AG09309 (cell line): ENCODE results near the gene SEMA5A.

Source experiments
- DNase-seq: peaks from one replicate; pipeline ENCODE4 v3.0.0-alpha.2; 2010; ENCODE audit warnings: low read depth
- H3K4me3 ChIP-seq: 2 replicates; pipeline ENCODE4 v1.5.1; 2011; ENCODE audit warnings: mild to moderate bottlenecking, low read depth, low read length, moderate library complexity; ENCODE audit not compliant: control insufficient read depth
- TF ChIP-seq, protein P1 (sequence below): IDR thresholded peaks from 2 replicates; pipeline ENCODE4 v1.5.1; 2011; ENCODE audit warnings: mild to moderate bottlenecking, low read depth, low read length, inconsistent platforms; ENCODE audit not compliant: insufficient read depth, control insufficient read depth; ENCODE audit errors: missing control alignments

The SEMA5A gene

GRCh38 chr5:9388941-9389674 lies 156.8 kb downstream of the SEMA5A start:
- TF ChIP-seq, protein P1, sequence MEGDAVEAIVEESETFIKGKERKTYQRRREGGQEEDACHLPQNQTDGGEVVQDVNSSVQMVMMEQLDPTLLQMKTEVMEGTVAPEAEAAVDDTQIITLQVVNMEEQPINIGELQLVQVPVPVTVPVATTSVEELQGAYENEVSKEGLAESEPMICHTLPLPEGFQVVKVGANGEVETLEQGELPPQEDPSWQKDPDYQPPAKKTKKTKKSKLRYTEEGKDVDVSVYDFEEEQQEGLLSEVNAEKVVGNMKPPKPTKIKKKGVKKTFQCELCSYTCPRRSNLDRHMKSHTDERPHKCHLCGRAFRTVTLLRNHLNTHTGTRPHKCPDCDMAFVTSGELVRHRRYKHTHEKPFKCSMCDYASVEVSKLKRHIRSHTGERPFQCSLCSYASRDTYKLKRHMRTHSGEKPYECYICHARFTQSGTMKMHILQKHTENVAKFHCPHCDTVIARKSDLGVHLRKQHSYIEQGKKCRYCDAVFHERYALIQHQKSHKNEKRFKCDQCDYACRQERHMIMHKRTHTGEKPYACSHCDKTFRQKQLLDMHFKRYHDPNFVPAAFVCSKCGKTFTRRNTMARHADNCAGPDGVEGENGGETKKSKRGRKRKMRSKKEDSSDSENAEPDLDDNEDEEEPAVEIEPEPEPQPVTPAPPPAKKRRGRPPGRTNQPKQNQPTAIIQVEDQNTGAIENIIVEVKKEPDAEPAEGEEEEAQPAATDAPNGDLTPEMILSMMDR = no peak
- DNase-seq = no peak

DNA sequence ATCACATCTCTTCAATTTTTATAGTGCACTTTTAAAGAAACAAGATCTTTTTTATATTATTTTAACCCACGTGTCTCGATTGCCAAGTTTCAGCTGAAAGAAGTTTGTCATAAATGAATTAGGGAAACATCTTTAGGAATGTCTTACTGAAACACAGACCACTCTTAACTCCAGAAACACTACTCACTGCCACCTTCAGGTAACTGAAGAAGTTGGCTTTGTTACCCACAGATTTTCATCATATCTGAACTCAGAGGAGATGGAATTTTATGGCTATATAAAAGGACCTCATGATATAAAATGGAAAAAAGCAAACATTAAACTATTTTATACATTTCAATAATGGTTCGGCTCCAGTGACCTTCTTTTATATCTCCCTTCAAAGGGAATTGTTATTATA lies 158.0 kb downstream of the SEMA5A start:
- H3K4me3 ChIP-seq = no peak overlapping the region
- TF ChIP-seq, protein P1 = peak; percentile 18
- no peak for DNase-seq

More at GRCh38 chr5:9388941-9389674, 156.8 kb downstream of the SEMA5A start:
- H3K4me3 ChIP-seq = no peak overlapping the region

DNA sequence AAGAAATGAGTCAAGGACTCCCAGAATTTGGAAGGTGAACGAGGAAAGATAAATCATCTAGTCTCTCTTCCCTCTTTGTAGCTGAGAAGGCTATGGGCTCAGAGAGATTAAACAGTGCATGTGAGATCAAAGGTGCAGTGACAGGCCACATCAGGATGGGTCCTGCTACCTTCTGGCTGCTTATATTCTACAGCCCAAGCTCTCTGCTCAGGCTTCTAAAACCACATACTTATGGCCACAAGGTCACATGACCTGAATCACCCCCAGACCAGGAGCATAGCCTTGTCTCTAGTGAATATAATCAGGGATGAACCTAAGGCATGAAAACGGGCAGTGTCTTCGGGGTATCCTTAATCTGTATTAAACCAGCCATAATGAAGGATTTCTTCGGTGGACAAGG lies 158.9 kb downstream of the SEMA5A start:
- no peak for DNase-seq
- TF ChIP-seq, protein P1 = no peak
- H3K4me3 ChIP-seq = no peak overlapping the region

DNA sequence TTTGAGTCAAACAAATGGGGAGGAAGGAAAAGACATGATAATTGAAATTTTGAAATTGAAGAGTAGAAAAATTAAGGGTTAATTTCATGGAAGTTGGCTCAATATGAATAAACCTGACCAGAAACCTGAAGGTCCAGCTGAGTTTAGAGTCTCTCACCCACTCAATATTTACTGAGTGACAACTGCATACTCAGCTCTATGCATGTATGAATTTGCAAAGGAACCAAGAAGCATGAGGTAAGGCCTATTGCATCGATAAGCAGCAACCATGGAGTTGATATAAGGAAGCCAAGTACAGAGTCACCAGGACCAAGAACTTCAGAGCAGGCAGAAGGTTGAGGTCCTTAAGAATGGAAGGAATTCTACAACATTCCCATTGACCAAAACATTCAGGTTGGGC lies 163.4 kb downstream of the SEMA5A start:
- TF ChIP-seq, protein P1 = no peak
- no peak for DNase-seq
- H3K4me3 ChIP-seq = no peak overlapping the region

- no peak for DNase-seq
- TF ChIP-seq, protein P1 = no peak
- no peak overlapping the region for H3K4me3 ChIP-seq
Observed at GRCh38 chr5:9381464-9381863, 164.4 kb downstream of the SEMA5A start.

GRCh38 chr5:9380109-9380508 lies 165.8 kb downstream of the SEMA5A start:
- TF ChIP-seq, protein P1 = no peak
- no peak overlapping the region for H3K4me3 ChIP-seq
- no peak for DNase-seq
